Endothelial cell of umbilical vein (primary cell): ENCODE results near the gene LIMA1. TPM values are rescaled to one million over a fixed set of nuclear protein-coding genes. Genes with fewer than 3 reads are reported as not detected.
"Not testable (repeated sequence)": the region's sequence is repeated elsewhere in the genome, so short reads cannot be mapped to it uniquely, and the experiment has no call there.

Source experiments
- BruUV-seq: library from RNA; stranded (reverse); fragments of 400-500 nt; replicated peaks from 2 replicates; lab custom pipeline; 2021; lab: Mats Ljungman, UMichigan
- CTCF ChIA-PET: fragments of 300-600, 350-600 bp; sonication (Branson Sonifier 250); formaldehyde crosslinking; loops from one replicate; lab custom pipeline; 2021; ENCODE audit warnings: antibody characterized with exemption, inconsistent platforms; lab: Charles Lee
- POLR2A ChIA-PET: fragments of 300-600, 350-600 bp; sonication (Branson Sonifier 250); formaldehyde crosslinking; loops from one replicate; lab custom pipeline; 2021; ENCODE audit warnings: antibody characterized with exemption, inconsistent platforms; lab: Charles Lee
- DNase-seq: peaks from one replicate; pipeline ENCODE4 v3.0.0-alpha.2; 2011; ENCODE audit warnings: low read depth, low spot score
- FAIRE-seq: peaks from 2 replicates; lab custom pipeline; 2011; peaks lifted over from hg19 to GRCh38; lab: Jason Lieb, UNC
- H2AFZ ChIP-seq: 2 replicates; pipeline ENCODE4 v1.6.0; 2012; ENCODE audit warnings: low read depth, low read length, control low read depth, inconsistent platforms
- H3K27ac ChIP-seq: 2 replicates; pipeline ENCODE4 v1.5.1; 2011; ENCODE audit warnings: low read depth, mild to moderate bottlenecking, control low read depth, low read length, moderate library complexity; ENCODE audit not compliant: insufficient read depth
- H3K27me3 ChIP-seq, 2 experiments: 2 replicates each; pipeline versions ENCODE4 v1.6.0 to v1.6.1; 2011; ENCODE audit warnings: low read length in 2 of 2, mixed read lengths in 1 of 2; ENCODE audit not compliant: control insufficient read depth in 2 of 2, insufficient read depth in 2 of 2
- H3K36me3 ChIP-seq, 2 experiments: 2 replicates in 1 of 2; 3 replicates in 1 of 2; pipeline ENCODE4 v1.5.1; 2011; ENCODE audit warnings: low read length in 2 of 2, mild to moderate bottlenecking in 1 of 2, moderate library complexity in 1 of 2; ENCODE audit not compliant: control insufficient read depth in 2 of 2, insufficient read depth in 2 of 2; ENCODE audit errors: extremely low read depth in 1 of 2
- H3K4me1 ChIP-seq: 3 replicates; pipeline ENCODE4 v1.5.1; 2011; ENCODE audit warnings: mild to moderate bottlenecking, low read length; ENCODE audit not compliant: control insufficient read depth, insufficient read depth; ENCODE audit errors: extremely low read depth
- H3K4me2 ChIP-seq: 2 replicates; pipeline ENCODE4 v1.6.1; 2011; ENCODE audit warnings: low read length, control low read depth, mixed read lengths; ENCODE audit not compliant: insufficient read depth
- H3K4me3 ChIP-seq, 3 experiments: fragments of 200-600 bp in 1 of 3; sonication (generic), shearing (Covaris generic) in 1 of 3; replicated peaks in 1 of 3; 2 replicates each; pipeline ENCODE4 v1.5.1; 2011 to 2016; ENCODE audit warnings: control low read depth in 3 of 3, low read length in 3 of 3, mild to moderate bottlenecking in 2 of 3, inconsistent platforms in 1 of 3, low read depth in 1 of 3, moderate library complexity in 1 of 3; ENCODE audit not compliant: insufficient read depth in 1 of 3
- H3K79me2 ChIP-seq: 2 replicates; pipeline ENCODE4 v1.6.0; 2012; ENCODE audit warnings: low read length, inconsistent platforms; ENCODE audit not compliant: control insufficient read depth, insufficient read depth
- H3K9ac ChIP-seq: replicated peaks from 2 replicates; pipeline ENCODE3; 2011; ENCODE audit warnings: low read length, control low read depth; ENCODE audit not compliant: insufficient read depth; ENCODE audit errors: extremely low read depth
- H3K9me1 ChIP-seq: replicated peaks from 3 replicates; pipeline ENCODE4 v1.6.0; 2011; ENCODE audit warnings: mild to moderate bottlenecking, low read length; ENCODE audit not compliant: control insufficient read depth, insufficient read depth; ENCODE audit errors: extremely low read depth
- H3K9me3 ChIP-seq: replicated peaks from 2 replicates; pipeline ENCODE4 v1.5.1; 2012; ENCODE audit warnings: low read length, inconsistent platforms; ENCODE audit not compliant: control insufficient read depth, insufficient read depth
- H4K20me1 ChIP-seq: replicated peaks from 2 replicates; pipeline ENCODE3; 2011; ENCODE audit warnings: mild to moderate bottlenecking, low read length; ENCODE audit not compliant: control insufficient read depth, insufficient read depth; ENCODE audit errors: extremely low read depth
- POLR2A ChIP-seq: IDR thresholded peaks from 2 replicates; pipeline ENCODE4 v1.6.1; 2012; ENCODE audit warnings: low read depth, mild to moderate bottlenecking, control low read depth, low read length
- dilution Hi-C: fragments of 300-500 bp; cut with MboI; formaldehyde crosslinking; loops from one replicate; pipeline ENCODE4 v1.15.0; 2019; ENCODE audit warnings: low sequenced_read_pairs; ENCODE audit not compliant: extremely low pct_ligation_motif_present
- intact Hi-C: fragments of 100-400 bp; cut with micrococcal nuclease; formaldehyde crosslinking; loops from one replicate; pipeline ENCODE4 v1.10.0; 2022
- polyA plus RNA-seq, 4 experiments: library from polyadenylated mRNA; depleted of rRNA in 3 of 4; stranded (reverse) in 3 of 4; unstranded in 1 of 4; fragments of >200 nt; gene quantifications; 2 replicates each; pipeline versions ENCODE4 v1.2.1 to v1.2.3, GENCODE V29; 2011 to 2012; ENCODE audit warnings: missing spikeins in 1 of 4
- total RNA-seq: library from RNA; stranded (reverse); gene quantifications from 2 replicates; pipeline ENCODE4 v1.2.3, GENCODE V29; 2021

The LIMA1 gene
- total and polyA plus RNA-seq, 2 donors (not counting 3 experiments of a cell fraction or from before 2014, with no cell fraction given) = 35.0 to 87.3 TPM

GRCh38 chr12:50331745-50332144, 48.4 kb upstream of the LIMA1 start:
- no peak for DNase-seq
- Histone ChIP-seq H3K9me1 (no peaks in the 10 kb centered on the region), H3K79me2 (no peaks in the 10 kb centered on the region), H3K27ac (no peak overlapping the region), H2AFZ (no peak overlapping the region), H3K4me2 (no peak overlapping the region), H3K27me3 (no peaks in the 10 kb centered on the region), H3K36me3 (no peaks in the 10 kb centered on the region), H4K20me1 (no peaks in the 10 kb centered on the region), H3K4me1 (no peaks in the 10 kb centered on the region), H3K9me3 (no peaks in the 10 kb centered on the region), H3K4me3 (no peak overlapping the region), H3K9ac (no peak overlapping the region)
- dilution Hi-C loops (no loop called here), intact Hi-C loops (no loop called here)
- ChIA-PET CTCF (interaction anchor here (0.7 to 1.5 kb wide), 4 partner anchors 10 to 220 kb away, joined by 3 read pairs; partner anchors contain the start of gene COX14), POLR2A (no interaction called here)
- BruUV-seq = no TSS peak
- TF ChIP-seq POLR2A = no peak
- no peak for FAIRE-seq

GRCh38 chr12:50328664-50329063, 45.3 kb upstream of the LIMA1 start:
- H3K9ac ChIP-seq, POLR2A ChIA-PET, dilution Hi-C loops: not testable (repeated sequence)

More at GRCh38 chr12:50328664-50329063, 45.3 kb upstream of the LIMA1 start:
- intact Hi-C loops, DNase-seq, H3K4me3 ChIP-seq, H3K4me1 ChIP-seq, H3K27ac ChIP-seq, H2AFZ ChIP-seq, H3K79me2 ChIP-seq, BruUV-seq, H3K36me3 ChIP-seq, H3K4me2 ChIP-seq, H3K9me1 ChIP-seq, H4K20me1 ChIP-seq, H3K27me3 ChIP-seq, FAIRE-seq, H3K9me3 ChIP-seq: not testable (repeated sequence)
- CTCF ChIA-PET = interaction anchor here (1.7 kb wide), 1 partner anchor 14 kb away, joined by 6 read pairs; no protein-coding TSS in a partner anchor
